GM12872 (cell line): ENCODE data around the gene ERBB4.

Experiments
- CTCF ChIP-seq: IDR thresholded peaks from 3 replicates; pipeline ENCODE4 v1.5.1; 2011; ENCODE audit warnings: low read depth, mild to moderate bottlenecking, low read length, moderate library complexity; ENCODE audit not compliant: insufficient read depth

Gene ERBB4

GRCh38 chr2:212157012-212157411 lies 381.6 kb downstream of the ERBB4 start:
- TF ChIP-seq CTCF, result no peak

- TF ChIP-seq CTCF, result no peak
Measured at GRCh38 chr2:212156088-212156487, 382.5 kb downstream of the ERBB4 start.

GRCh38 chr2:212154477-212154878 lies 384.1 kb downstream of the ERBB4 start:
- TF ChIP-seq CTCF, result no peak

GRCh38 chr2:212153923-212154322 lies 384.7 kb downstream of the ERBB4 start:
- no peak for TF ChIP-seq CTCF

GRCh38 chr2:212147921-212148513 lies 390.6 kb downstream of the ERBB4 start:
- no peak; the same call in 2 of the 3 replicates for TF ChIP-seq CTCF

GRCh38 chr2:212146416-212146815 lies 392.2 kb downstream of the ERBB4 start:
- no peak for TF ChIP-seq CTCF

GRCh38 chr2:212145121-212145520 lies 393.5 kb downstream of the ERBB4 start:
- no peak for TF ChIP-seq CTCF
